Measurements from ENCODE around the gene MYLK4.

- TF ChIP-seq CTCF (IDR thresholded peaks at IDR 0.05; ENCODE audit: extremely low read depth in 1 of 2, insufficient read depth in 1 of 2, low read depth in 1 of 2, low read length in 2 of 2) (no peak), POLR2A (IDR thresholded peaks at IDR 0.05; ENCODE audit: low read depth, low read length) (no peak), POLR2AphosphoS5 (IDR thresholded peaks at IDR 0.05; ENCODE audit: insufficient read depth, low read depth, low read length) (no peak), GATA2 (IDR thresholded peaks at IDR 0.05; ENCODE audit: insufficient read depth, insufficient read length, low read depth, low read length) (no peak), EZH2 (IDR thresholded peaks at IDR 0.05; ENCODE audit: borderline replicate concordance, low read depth, low read length, severe bottlenecking) (no peak), JUN (IDR thresholded peaks at IDR 0.05; ENCODE audit: borderline replicate concordance, insufficient read depth, insufficient read length, low read depth) (no peak), FOS (IDR thresholded peaks at IDR 0.05; ENCODE audit: borderline replicate concordance, insufficient read depth, low read length) (no peak)
These were observed 33.3 kb upstream of the MYLK4 start for GRCh38 chr6:2784061-2784460.
